Sigmoid colon (tissue), 7 donors: ENCODE measurements around the gene LHPP. TPM values are rescaled to one million over a fixed set of nuclear protein-coding genes. Genes with fewer than 3 reads are reported as not detected.

Source experiments
- DNase-seq: peaks from one replicate; pipeline ENCODE4 v3.0.0-alpha.2; 2019
- H3K27ac ChIP-seq, 4 donors: fragments of 200-600 bp; sonication (generic); one replicate each; pipeline ENCODE4 v1.5.1; 2016 to 2019; ENCODE audit warnings: mild to moderate bottlenecking in 1 of 4
- H3K27me3 ChIP-seq, 3 donors: fragments of 200-600 bp; sonication (generic); one replicate each; pipeline ENCODE4 v1.5.1; 2019; ENCODE audit warnings: mild to moderate bottlenecking in 1 of 3
- H3K36me3 ChIP-seq, 4 donors: fragments of 200-600 bp; sonication (generic); one replicate each; pipeline ENCODE4 v1.5.1; 2016 to 2019
- H3K4me1 ChIP-seq, 4 donors: fragments of 200-600 bp; sonication (generic); one replicate each; pipeline ENCODE4 v1.5.1; 2017 to 2019
- H3K4me3 ChIP-seq, 4 donors: fragments of 200-600 bp; sonication (generic); one replicate each; pipeline ENCODE4 v1.5.1; 2017 to 2019; ENCODE audit warnings: mild to moderate bottlenecking in 2 of 4, moderate library complexity in 1 of 4
- H3K9me3 ChIP-seq, 4 donors: fragments of 200-600 bp in 3 of 4; sonication (generic) in 3 of 4; one replicate each; pipeline versions ENCODE4 v1.5.1 to v1.6.1; 2013 to 2019
- EP300 ChIP-seq, 4 donors: sonication (generic); formaldehyde crosslinking; IDR thresholded peaks; one replicate each; pipeline ENCODE4 v1.6.1; 2017; ENCODE audit warnings: antibody characterized with exemption in 4 of 4
- POLR2A ChIP-seq, 2 donors: fragments of 450-650 bp; IDR thresholded peaks; one replicate each; pipeline ENCODE4 v1.6.1; 2016; ENCODE audit warnings: antibody characterized with exemption in 2 of 2, mild to moderate bottlenecking in 2 of 2, moderate library complexity in 2 of 2
- POLR2AphosphoS5 ChIP-seq, 4 donors: sonication (generic); formaldehyde crosslinking; IDR thresholded peaks; one replicate each; pipeline ENCODE4 v1.6.1; 2017; ENCODE audit warnings: antibody characterized with exemption in 4 of 4
- WGBS, 2 donors: extraction: QIAGEN DNeasy Blood & Tissue Kit; methylation state at CpG; one replicate each; pipeline ENCODE4 v1.1.7; 2013; 5-methylcytosine and 5-hydroxymethylcytosine counted together
- intact Hi-C: fragments of 100-400 bp; cut with DNase I; formaldehyde crosslinking; loops from one replicate; pipeline ENCODE4 v1.15.1; 2023
- polyA plus RNA-seq, 3 donors: library from polyadenylated mRNA; stranded (reverse); fragments of 200-250 nt; gene quantifications; one replicate each; pipeline ENCODE4 v1.2.3, GENCODE V29; 2013
- total RNA-seq, 4 donors: library from RNA; depleted of rRNA; stranded (reverse); fragments of >200 nt; gene quantifications; one replicate each; pipeline ENCODE4 v1.1.0, GENCODE V29; 2016
- TF ChIP-seq, protein P1 (sequence below), 4 experiments: fragments of 450-650 bp in 3 of 4; fragments of 200-600 bp in 1 of 4; IDR thresholded peaks; one replicate each; pipeline ENCODE4 v1.5.1; 2016 to 2019; ENCODE audit warnings: antibody characterized with exemption in 4 of 4, mild to moderate bottlenecking in 3 of 4, moderate library complexity in 2 of 4
- donor health status: healthy with polysubstance abuse.
- donor health status: Bipolar disorder and iron deficiency.
- donor health status: healthy.

Gene LHPP
- total and polyA plus RNA-seq, 7 donors: 17.1 to 35.7 (median 20.6) TPM

DNA sequence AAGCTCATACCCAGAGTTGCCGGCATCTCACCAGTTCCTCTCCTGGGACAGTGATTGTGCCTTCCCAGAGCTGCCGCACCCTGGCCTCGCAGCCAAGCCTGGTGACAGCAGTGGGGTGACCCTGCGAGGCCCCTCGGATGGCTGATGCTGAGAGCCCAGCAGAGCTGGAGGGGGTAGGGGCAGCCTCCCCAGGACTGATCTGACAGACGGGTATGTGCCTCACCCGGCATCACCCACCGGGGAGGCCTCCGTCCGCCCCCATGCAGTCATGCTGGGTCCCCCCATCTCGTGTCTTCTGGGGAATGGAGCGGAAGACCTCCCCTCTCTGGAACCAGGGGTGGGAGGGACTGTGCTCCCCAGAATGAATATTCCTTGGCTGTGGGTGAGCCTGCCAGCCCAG lies 82.3 kb downstream of the LHPP start:
- TF ChIP-seq POLR2A (IDR thresholded peaks at IDR 0.05) (no peak), EP300 (IDR thresholded peaks at IDR 0.05) (no peak), POLR2AphosphoS5 (IDR thresholded peaks at IDR 0.05) (no peak)
- TF ChIP-seq, protein P1, sequence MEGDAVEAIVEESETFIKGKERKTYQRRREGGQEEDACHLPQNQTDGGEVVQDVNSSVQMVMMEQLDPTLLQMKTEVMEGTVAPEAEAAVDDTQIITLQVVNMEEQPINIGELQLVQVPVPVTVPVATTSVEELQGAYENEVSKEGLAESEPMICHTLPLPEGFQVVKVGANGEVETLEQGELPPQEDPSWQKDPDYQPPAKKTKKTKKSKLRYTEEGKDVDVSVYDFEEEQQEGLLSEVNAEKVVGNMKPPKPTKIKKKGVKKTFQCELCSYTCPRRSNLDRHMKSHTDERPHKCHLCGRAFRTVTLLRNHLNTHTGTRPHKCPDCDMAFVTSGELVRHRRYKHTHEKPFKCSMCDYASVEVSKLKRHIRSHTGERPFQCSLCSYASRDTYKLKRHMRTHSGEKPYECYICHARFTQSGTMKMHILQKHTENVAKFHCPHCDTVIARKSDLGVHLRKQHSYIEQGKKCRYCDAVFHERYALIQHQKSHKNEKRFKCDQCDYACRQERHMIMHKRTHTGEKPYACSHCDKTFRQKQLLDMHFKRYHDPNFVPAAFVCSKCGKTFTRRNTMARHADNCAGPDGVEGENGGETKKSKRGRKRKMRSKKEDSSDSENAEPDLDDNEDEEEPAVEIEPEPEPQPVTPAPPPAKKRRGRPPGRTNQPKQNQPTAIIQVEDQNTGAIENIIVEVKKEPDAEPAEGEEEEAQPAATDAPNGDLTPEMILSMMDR (IDR thresholded peaks at IDR 0.05): no peak
- intact Hi-C loops: no loop called here
- Histone ChIP-seq H3K4me3 (no peak overlapping the region), H3K4me1 (peaks cover 0 to 8% (median 6%) of the 10 kb centered on the region in 4 donors), H3K27ac (no peak overlapping the region), H3K27me3 (no peaks in the 10 kb centered on the region), H3K9me3 (no peaks in the 10 kb centered on the region), H3K36me3 (no peaks in the 10 kb centered on the region)
- 89% methylated on average over 12 of the region's 12 CpGs for WGBS, 2 donors
- DNase-seq: no peak

DNA sequence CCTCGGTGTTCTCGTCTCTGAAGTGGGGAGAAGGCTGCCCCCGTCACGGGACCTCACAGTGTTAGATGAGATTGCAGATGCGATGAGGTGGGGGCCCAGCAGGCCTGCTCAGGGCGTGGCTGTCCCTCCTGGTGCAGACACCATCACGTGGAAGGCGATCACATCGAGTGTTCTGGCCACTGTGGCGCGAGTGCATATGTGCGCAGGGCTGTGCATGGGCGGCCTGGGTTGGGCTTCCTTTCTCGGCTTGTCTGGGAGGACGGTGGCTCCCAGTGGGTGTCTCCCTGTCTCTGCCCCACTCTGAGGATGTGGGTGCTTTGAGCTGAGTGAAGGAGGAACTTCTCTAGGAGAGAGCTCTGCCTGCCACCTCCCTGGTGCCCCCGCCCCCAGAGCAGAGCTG lies 83.1 kb downstream of the LHPP start:
- DNase-seq: no peak
- WGBS, 2 donors: 66 to 88% methylated on average over 16 of the region's 16 CpGs
- H3K9me3 ChIP-seq: no peaks in the 10 kb centered on the region
- H3K4me1 ChIP-seq: peaks cover 0 to 8% (median 6%) of the 10 kb centered on the region in 4 donors
- no peaks in the 10 kb centered on the region for H3K36me3 ChIP-seq
- H3K4me3 ChIP-seq: no peak overlapping the region
- TF ChIP-seq EP300 (IDR thresholded peaks at IDR 0.05) (no peak), POLR2AphosphoS5 (IDR thresholded peaks at IDR 0.05) (no peak), POLR2A (IDR thresholded peaks at IDR 0.05) (no peak)
- TF ChIP-seq, protein P1 (IDR thresholded peaks at IDR 0.05): no peak
- intact Hi-C loops: no loop called here
- no peaks in the 10 kb centered on the region for H3K27me3 ChIP-seq
- no peak overlapping the region for H3K27ac ChIP-seq

DNA sequence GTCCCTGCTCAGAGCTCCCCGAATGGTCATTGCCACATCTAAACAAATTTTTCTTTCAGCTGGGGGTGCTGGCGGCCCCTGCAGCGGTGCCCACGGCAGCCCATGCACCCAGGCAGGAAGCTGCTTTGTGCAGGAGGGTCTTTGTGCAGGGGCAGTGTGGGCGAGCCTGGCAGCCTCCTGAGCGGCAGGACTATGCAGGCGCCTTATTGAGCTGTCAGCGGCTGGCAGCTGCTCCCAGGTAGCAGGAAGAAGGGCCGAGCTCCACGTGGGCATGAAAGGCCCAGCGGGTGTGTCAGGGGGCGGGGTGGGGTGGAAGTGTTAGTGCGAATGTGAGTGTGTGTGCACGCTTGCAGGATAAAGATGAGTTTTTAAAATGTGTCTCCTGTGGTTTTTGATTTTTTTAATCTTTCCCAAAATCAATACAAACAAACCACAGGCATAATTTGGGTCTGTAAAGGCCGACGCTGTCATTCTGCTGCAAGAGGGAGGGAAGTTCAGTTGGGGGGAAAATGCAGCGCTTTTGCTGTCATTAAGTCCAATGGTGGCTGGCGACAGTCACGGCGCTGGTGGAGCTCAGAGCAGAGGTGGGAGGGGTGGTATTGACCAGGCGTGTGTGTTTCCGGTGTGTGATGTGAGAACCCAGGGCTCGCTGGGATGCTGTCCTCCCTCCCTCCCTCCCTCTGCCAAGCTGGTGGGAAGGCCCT lies 83.9 kb downstream of the LHPP start:
- no peaks in the 10 kb centered on the region for H3K9me3 ChIP-seq
- H3K4me3 ChIP-seq: no peak overlapping the region
- no peak for DNase-seq
- 38 to 52% methylated on average over 23 of the region's 23 CpGs for WGBS, 2 donors
- intact Hi-C loops: no loop called here
- no peaks in the 10 kb centered on the region for H3K27me3 ChIP-seq
- TF ChIP-seq EP300 (IDR thresholded peaks at IDR 0.05) (no peak), POLR2A (IDR thresholded peaks at IDR 0.05) (no peak), POLR2AphosphoS5 (IDR thresholded peaks at IDR 0.05) (no peak)
- TF ChIP-seq, protein P1 (IDR thresholded peaks at IDR 0.05): no peak
- peaks cover 0 to 2% (median under 1%) of the 10 kb centered on the region in 4 donors for H3K4me1 ChIP-seq
- no peak overlapping the region for H3K27ac ChIP-seq
- H3K36me3 ChIP-seq: no peaks in the 10 kb centered on the region

DNA sequence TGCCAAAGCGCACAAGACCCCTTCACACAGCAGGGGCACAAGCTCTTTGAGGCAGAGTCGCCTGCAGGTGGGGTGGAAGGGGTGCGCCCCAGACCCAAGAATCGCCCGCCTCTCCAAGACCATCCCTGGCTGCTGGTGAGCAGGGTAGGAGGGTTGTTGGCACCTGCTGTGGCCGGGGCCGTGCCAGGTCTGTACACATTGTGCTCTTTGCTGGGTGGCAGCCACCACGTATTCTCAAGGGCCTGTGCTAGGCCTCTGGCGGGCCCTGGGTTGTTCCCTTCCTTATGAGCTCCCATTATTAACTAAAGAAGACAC lies 84.4 kb downstream of the LHPP start:
- Histone ChIP-seq H3K27me3 (no peaks in the 10 kb centered on the region), H3K27ac (no peak overlapping the region), H3K4me1 (no peaks in the 10 kb centered on the region), H3K4me3 (no peak overlapping the region), H3K9me3 (no peaks in the 10 kb centered on the region), H3K36me3 (no peaks in the 10 kb centered on the region)
- intact Hi-C loops: no loop called here
- no peak for DNase-seq
- WGBS, 2 donors: 76 to 86% methylated on average over 9 of the region's 9 CpGs
- TF ChIP-seq POLR2AphosphoS5 (IDR thresholded peaks at IDR 0.05) (no peak), EP300 (IDR thresholded peaks at IDR 0.05) (no peak), POLR2A (IDR thresholded peaks at IDR 0.05) (no peak)
- TF ChIP-seq, protein P1 (IDR thresholded peaks at IDR 0.05): no peak
